HG03432 (cell line): ENCODE measurements around the gene PTGIS.

Experiments used
- ATAC-seq: cut with Tn5 transposase; IDR thresholded peaks from one replicate; pipeline ENCODE4 v1.9.1; 2021; ENCODE audit warnings: mild to moderate bottlenecking, moderate library complexity; ENCODE audit not compliant: unreplicated experiment

PTGIS gene

GRCh38 chr20:49503176-49503575 lies 64.8 kb downstream of the PTGIS start:
- ATAC-seq = no peak

DNA sequence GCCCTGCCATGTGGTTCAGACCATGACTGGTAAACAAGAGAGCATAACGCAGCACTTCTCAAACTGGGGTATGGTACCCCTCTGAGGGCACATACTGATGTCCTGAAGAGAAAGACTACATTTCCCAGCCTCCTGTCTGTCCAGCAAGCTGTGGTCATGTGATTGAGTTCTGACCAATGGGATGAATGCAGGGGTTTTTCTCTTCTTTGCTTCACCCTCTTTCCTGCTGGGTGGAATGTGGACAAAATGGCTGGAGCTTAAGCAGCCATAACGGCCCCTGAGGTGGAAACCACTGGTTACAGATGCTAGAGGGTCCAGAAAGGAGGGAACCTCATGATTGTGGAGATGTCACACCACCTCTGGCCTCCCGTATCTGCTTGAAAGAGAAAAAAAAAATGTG lies 66.0 kb downstream of the PTGIS start:
- ATAC-seq = no peak

- no peak for ATAC-seq
These were observed 70.6 kb downstream of the PTGIS start for GRCh38 chr20:49497398-49497669.

DNA sequence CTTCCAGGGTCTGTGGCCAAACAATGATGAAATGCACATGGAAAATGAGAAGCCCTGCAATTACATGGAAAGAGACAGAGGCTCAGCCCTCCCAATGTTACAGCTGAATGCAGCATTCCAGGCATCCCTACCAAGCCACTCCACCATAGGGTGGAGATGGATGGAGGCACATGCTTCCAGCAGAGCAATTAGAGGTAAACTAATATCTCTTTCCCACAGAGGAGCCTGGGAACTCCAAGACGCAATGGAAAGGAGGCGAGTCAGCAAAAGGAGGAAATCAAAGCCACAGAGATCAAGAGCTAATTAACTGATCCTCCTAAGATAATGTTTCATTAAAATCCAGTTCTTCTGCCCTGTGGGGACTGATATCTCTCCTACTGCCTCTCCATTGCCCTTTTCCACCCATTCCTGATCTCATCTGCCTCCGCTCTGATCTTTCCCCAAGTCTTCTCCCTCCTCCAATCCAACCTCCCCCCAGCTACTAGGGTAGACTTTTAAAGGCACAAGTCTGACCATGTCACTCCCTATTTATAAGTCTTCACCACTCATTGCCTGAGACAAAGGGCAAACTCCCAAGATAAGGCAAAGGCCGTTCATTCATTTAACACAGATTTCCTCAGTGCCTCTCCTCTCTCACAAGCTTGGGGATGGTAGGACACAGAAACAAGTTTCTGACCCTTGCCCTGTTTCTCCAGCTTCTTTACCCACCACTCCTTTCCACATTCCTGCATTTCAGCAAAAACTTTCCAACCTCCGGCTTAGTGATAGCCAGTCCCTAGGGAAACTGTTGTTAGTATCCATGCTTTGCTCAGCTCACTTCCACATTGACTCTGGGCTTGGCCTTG lies 71.2 kb downstream of the PTGIS start:
- ATAC-seq = no peak

GRCh38 chr20:49496043-49496442 lies 71.9 kb downstream of the PTGIS start:
- no peak for ATAC-seq

DNA sequence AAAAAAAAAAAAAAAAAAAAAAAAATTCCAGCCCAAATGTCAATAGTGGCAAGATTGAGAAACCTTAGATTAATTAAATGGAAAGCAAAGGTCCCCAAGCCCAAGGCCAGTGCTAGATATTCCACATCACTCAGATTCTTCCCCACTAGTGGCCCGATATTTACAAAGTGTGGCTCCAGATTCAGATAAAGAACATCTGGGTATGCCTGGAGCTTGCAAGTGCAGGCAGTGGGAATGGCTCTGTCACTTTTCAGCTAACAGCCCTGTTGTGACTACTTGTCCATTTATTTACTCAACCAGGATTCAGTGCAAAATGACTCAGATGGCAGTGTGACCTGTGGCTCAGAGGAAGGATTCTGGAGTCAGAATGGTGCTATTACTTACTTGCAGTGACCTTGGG lies 77.2 kb downstream of the PTGIS start:
- ATAC-seq = no peak

DNA sequence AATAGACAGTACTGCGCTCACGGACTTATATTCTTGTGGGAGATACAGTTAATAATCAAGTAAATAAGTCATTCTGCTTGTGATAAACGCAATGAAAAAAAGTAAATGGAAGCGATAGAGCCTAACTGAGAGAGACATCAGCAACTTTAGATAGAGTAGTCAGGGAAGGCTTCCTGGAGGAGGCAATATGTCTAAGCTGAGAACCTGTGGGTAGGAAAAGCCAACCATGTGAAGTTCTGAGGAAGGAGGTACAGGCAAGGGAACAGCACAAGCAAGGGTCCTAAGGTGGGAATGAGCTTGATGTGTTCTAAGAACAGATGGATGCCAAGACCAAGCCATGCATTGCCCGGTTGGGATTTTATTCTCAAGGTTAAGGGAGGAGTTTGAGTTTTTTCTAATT lies 78.2 kb downstream of the PTGIS start:
- no peak for ATAC-seq

DNA sequence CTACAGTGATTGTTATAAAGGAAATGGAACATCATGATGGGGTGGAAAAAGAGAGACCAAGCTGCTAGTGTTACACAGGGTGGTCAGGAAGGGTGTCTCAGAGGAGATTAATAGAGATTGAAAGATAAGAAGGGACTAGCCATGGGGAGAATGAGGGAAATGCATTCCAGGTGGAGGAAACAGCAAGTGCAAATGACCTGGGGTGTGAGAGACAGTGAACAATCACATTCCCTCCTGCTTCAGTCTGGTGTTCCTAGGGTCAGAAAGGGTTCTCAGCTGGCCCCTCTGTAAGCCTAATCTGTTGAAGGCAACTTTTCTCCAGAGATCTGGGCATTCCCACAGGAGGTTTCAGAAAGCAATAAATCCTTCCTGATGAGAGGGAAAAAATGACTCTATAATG lies 81.9 kb downstream of the PTGIS start:
- no peak for ATAC-seq

- no peak for ATAC-seq
These were observed 82.4 kb downstream of the PTGIS start for GRCh38 chr20:49485563-49485962.

DNA sequence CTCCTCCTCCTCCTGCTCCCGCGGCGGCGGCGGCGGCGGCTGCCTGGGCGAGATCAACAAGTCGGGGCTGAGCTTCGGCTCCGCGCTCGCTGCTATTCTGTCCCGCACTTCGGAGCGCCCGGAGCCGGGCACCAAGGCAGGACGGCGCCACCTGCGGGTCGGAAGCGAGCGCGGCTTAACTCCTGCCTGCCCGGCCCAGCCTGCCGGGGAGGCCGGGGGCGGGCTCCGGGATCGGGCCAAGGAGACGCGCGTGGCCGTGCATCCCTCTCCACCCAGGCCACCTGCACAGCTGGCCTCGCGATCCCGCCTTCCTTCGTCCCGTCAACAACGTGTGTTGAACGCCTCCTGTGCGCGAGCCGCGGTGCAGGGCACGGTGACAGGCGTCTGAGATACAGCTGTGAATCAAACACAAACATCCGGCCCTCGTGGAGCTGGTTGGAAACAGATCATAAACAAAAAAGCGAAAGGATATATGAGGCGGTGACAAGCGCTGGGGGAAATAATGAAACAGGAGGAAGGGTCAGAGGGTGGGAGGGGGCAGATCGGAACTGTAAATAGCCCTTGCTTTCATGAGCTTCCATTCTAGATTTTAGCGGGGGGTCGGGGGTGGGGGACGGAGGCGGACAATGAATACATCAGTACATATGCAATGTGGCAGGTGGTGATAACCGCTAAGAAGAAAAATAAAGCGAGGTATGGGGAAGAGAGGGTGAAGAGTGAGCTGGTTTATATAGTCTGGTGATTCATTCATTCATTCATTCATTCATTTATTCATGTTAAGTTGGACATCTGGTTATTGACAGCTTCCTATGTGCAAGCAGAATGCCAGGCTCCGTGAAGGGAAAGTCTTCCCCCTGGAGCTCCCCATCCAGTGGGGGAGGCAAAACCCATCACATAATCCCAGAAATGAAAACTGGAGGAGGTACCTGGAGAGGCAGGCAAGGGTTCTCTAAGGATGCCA lies 83.5 kb downstream of the PTGIS start:
- peak; percentile 51 for ATAC-seq

GRCh38 chr20:49483696-49484123 lies 84.2 kb downstream of the PTGIS start:
- no peak for ATAC-seq

DNA sequence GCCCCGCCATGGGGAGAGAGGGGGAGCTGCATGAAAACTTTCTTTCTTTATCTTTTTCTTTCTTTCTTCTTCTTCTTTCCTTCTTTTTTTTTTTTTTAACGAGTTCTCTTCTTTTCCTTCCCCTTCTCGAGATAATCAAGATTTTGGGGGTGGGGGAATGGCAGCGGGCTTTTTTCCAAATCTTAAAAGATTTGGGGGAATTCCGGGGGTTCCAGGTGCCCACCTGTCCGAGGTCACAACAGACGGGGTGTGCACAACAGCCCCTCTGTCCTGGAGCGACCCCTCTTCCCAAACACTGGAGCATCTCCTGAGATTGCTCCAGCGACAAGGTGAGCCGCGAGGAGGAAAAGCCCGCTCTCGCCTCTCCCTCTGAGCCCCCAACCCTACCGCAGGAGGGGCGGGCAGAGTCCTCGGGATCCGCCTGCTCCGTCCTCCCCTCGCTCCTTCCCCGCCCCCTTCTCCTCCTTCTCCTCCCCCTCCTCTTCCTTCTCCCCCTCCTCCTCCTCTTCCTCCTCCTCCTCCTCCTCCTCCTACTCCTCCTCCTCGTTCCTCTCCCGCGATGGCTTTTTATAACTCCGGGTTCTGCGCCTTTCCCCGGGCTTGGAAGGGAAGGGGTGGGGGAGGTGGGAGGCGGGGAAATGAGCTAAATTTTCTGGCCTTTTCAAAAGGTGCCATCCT lies 84.8 kb downstream of the PTGIS start:
- ATAC-seq = no peak

- ATAC-seq = no peak
These were observed 85.3 kb downstream of the PTGIS start, which contains the start of gene KCNB1 for GRCh38 chr20:49482621-49483017. Gene KCNB1, minus strand, starts transcription at chr20:49482668. Its CDS starts 188 bp downstream, at chr20:49482480.

DNA sequence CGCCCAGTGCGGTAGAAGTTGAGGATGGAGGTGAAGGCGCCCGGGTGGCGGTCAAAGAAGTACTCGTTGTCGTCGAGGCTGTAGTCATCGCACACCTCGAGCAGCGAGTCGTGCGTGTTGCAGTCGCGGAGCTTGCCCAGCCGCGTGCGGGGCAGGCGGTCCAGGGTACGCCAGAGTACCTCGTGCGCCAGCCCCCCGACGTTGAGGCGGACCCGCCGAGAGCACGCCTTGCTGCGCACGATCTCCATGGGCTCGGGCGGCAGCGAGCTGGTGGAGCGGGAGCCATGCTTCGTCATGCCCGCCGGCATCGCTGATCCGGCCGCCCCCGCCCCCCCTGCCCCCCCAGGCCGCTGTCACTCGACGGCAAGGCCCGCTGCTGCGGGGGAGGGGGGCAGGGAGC lies 85.8 kb downstream of the PTGIS start:
- ATAC-seq = no peak

DNA sequence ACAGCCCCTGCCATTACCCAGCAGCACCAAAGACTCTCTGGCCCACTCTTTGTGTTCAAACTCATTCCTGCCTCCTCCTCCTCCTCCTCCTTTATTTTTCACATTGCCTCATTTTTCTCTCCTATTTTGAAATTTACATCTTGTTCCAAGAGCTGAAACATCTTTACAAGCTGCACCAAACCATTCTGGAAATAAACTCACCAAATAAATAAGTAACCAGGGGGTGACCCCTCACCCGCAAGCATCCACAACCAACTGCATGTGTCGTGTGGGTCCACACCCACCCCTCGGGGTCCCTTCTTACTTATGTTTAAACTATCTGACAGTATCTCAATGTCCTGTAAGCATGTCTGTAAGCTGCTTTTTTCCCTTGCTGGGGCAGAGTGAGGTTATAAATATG lies 86.8 kb downstream of the PTGIS start:
- no peak for ATAC-seq

DNA sequence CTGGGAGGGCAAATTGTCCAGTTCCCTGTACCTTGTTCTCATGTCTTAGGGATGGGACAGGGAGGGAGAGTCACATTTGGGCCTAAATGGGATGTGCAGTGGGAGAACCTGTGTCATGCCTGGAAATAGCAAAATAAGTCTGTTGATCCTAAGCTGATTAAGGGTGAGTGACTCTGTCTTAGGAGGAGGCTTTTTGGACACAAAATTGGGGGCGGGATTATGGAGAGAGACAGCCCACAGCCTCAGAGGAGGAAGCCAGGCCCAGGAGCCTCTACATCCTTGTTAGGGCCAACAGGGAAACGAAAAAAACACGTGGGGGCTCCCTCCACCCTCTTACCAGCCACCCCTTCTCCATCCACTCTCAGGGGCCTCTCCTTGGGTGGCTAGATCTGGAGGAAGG lies 87.7 kb downstream of the PTGIS start:
- no peak for ATAC-seq

GRCh38 chr20:49479785-49480184 lies 88.2 kb downstream of the PTGIS start:
- ATAC-seq = no peak

DNA sequence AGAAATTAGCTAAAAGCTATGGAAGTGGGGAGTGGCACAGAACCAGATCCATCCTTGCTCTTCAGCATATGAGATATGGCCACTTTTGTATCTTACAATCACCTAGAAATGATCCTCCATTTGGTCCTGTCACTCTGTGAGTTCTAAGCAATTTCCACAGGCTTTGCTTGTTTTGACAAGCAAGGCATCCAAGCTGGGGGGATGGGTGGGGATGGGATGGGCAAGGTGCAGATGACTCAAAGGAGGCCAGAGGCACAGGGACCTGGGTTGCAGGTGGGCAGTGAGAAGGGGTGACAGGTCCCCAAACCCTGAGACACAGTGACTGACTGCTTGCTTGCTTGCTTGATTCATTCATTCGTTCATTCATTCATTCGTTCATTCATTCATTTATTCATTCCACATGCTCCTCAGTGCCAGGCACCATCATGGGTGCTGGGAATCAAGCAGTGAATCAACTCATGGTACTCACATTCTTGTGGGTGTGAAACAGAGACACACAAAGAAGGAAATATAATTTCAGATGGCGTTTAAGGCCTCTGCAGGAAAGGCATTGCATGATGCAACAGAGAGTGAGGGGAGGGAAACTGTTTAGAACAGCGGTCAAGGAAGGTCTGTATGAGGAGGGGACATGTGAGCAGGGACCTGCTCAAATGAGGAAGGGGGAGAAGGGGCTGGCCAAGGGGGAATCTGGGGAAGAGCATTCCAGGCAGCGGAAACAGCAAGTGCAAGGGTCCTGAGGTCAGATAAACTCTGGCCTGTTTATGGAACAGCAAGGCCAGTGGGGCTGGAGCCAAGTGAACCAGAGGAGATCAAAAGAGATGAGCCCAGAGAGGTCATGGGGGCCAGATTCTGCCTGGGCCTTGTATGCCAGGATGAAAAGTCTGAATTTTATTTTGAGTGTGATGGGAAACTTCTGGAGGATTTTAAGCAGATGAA lies 88.9 kb downstream of the PTGIS start:
- ATAC-seq = no peak

DNA sequence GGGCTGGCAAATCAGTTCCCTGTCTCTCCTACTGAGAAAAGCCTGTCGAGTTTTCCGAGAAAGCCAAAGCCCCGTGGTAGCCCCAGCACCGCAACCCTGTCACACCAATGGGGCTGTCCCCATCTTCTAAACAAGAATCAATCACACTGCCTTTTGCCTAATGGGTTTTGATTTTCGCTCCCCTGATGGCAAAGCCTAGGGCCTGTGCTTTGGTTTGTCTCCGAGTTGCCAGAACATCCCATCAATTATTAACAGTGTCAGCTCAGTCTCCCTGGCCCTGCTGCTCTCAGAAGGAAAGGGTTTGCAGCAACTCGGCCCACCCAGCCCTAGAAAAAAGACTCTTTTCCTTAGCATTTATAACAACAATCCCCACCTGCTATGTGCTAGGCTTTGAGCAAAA lies 89.7 kb downstream of the PTGIS start:
- no peak for ATAC-seq

GRCh38 chr20:49477200-49477599 lies 90.7 kb downstream of the PTGIS start:
- no peak for ATAC-seq
